ENCODE data around the gene TRDMT1. TPM values are rescaled to one million over a fixed set of nuclear protein-coding genes. Genes with fewer than 3 reads are reported as not detected.

The TRDMT1 gene
- polyA plus RNA-seq, 1 donor from 2014 or later = 25.4 TPM

GRCh38 chr10:17126327-17126726 lies 75.1 kb downstream of the TRDMT1 start:
- Histone ChIP-seq H3K27ac (ENCODE audit: low read length) (no peak overlapping the region), H3K4me2 (ENCODE audit: low read length) (no peak overlapping the region), H3K9me3 (ENCODE audit: low read length) (no peaks in the 10 kb centered on the region), H3K27me3 (ENCODE audit: insufficient read depth, low read depth, low read length) (no peaks in the 10 kb centered on the region), H3K9ac (ENCODE audit: low read length) (no peak overlapping the region), H3K4me3 (ENCODE audit: low read length) (no peak overlapping the region), H4K20me1 (ENCODE audit: insufficient read depth) (no peaks in the 10 kb centered on the region), H3K36me3 (ENCODE audit: insufficient read depth, low read length) (no peaks in the 10 kb centered on the region), H3K79me2 (replicated peaks; ENCODE audit: insufficient read depth, low read length) (no peaks in the 10 kb centered on the region), H3K9me2 (ENCODE audit: insufficient read depth, low read length) (no peaks in the 10 kb centered on the region), H2AFZ (ENCODE audit: low read depth, low read length) (no peak overlapping the region), H3F3A (ENCODE audit: insufficient read depth, low read length, poor library complexity, severe bottlenecking) (no peaks in the 10 kb centered on the region)
- TF ChIP-seq MXI1 (conservative IDR thresholded peaks at IDR 0.05; ENCODE audit: poor library complexity, severe bottlenecking) (no peak), EZH2 (IDR thresholded peaks at IDR 0.05; ENCODE audit: borderline replicate concordance, insufficient read depth, low read length, poor library complexity, severe bottlenecking) (no peak), POLR2AphosphoS5 (IDR thresholded peaks at IDR 0.05) (no peak), SMC3 (conservative IDR thresholded peaks at IDR 0.05; ENCODE audit: poor library complexity) (no peak), CTCF (IDR thresholded peaks at IDR 0.05; ENCODE audit: poor library complexity, severe bottlenecking) (no peak), TAF1 (IDR thresholded peaks at IDR 0.05; ENCODE audit: low read depth) (no peak)

- TF ChIP-seq RAD21 (conservative IDR thresholded peaks at IDR 0.05) (no peak), POLR2AphosphoS5 (IDR thresholded peaks at IDR 0.05) (no peak), EP300 (conservative IDR thresholded peaks at IDR 0.05; ENCODE audit: poor library complexity, severe bottlenecking) (no peak), TAF1 (IDR thresholded peaks at IDR 0.05; ENCODE audit: low read depth) (no peak), SMC3 (conservative IDR thresholded peaks at IDR 0.05; ENCODE audit: poor library complexity) (no peak), MXI1 (conservative IDR thresholded peaks at IDR 0.05; ENCODE audit: poor library complexity, severe bottlenecking) (no peak), EZH2 (IDR thresholded peaks at IDR 0.05; ENCODE audit: borderline replicate concordance, insufficient read depth, low read length, poor library complexity, severe bottlenecking) (no peak)
- TF ChIP-seq, protein P1, sequence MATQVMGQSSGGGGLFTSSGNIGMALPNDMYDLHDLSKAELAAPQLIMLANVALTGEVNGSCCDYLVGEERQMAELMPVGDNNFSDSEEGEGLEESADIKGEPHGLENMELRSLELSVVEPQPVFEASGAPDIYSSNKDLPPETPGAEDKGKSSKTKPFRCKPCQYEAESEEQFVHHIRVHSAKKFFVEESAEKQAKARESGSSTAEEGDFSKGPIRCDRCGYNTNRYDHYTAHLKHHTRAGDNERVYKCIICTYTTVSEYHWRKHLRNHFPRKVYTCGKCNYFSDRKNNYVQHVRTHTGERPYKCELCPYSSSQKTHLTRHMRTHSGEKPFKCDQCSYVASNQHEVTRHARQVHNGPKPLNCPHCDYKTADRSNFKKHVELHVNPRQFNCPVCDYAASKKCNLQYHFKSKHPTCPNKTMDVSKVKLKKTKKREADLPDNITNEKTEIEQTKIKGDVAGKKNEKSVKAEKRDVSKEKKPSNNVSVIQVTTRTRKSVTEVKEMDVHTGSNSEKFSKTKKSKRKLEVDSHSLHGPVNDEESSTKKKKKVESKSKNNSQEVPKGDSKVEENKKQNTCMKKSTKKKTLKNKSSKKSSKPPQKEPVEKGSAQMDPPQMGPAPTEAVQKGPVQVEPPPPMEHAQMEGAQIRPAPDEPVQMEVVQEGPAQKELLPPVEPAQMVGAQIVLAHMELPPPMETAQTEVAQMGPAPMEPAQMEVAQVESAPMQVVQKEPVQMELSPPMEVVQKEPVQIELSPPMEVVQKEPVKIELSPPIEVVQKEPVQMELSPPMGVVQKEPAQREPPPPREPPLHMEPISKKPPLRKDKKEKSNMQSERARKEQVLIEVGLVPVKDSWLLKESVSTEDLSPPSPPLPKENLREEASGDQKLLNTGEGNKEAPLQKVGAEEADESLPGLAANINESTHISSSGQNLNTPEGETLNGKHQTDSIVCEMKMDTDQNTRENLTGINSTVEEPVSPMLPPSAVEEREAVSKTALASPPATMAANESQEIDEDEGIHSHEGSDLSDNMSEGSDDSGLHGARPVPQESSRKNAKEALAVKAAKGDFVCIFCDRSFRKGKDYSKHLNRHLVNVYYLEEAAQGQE (IDR thresholded peaks at IDR 0.05; ENCODE audit: borderline replicate concordance) = no peak
Measured at GRCh38 chr10:17125206-17125893, 76.1 kb downstream of the TRDMT1 start.

More at GRCh38 chr10:17125206-17125893, 76.1 kb downstream of the TRDMT1 start:
- H3K27me3 ChIP-seq (ENCODE audit: insufficient read depth, low read depth, low read length) = no peaks in the 10 kb centered on the region
- no peak overlapping the region for H3K27ac ChIP-seq (ENCODE audit: low read length)
- H3K4me2 ChIP-seq (ENCODE audit: low read length) = no peak overlapping the region
- H3K9me3 ChIP-seq (ENCODE audit: low read length) = no peaks in the 10 kb centered on the region
- H3K4me3 ChIP-seq (ENCODE audit: low read length) = no peak overlapping the region
- no peak overlapping the region for H2AFZ ChIP-seq (ENCODE audit: low read depth, low read length)
- no peaks in the 10 kb centered on the region for H4K20me1 ChIP-seq (ENCODE audit: insufficient read depth)
- H3K36me3 ChIP-seq (ENCODE audit: insufficient read depth, low read length) = no peaks in the 10 kb centered on the region
- H3F3A ChIP-seq (ENCODE audit: insufficient read depth, low read length, poor library complexity, severe bottlenecking) = no peaks in the 10 kb centered on the region
- H3K9me2 ChIP-seq (ENCODE audit: insufficient read depth, low read length) = no peaks in the 10 kb centered on the region
- no peaks in the 10 kb centered on the region for H3K79me2 ChIP-seq (replicated peaks; ENCODE audit: insufficient read depth, low read length)
- no peak overlapping the region for H3K9ac ChIP-seq (ENCODE audit: low read length)
